ENCODE results near the gene ALPL.
"Not testable (repeated sequence)": the region's sequence is repeated elsewhere in the genome, so short reads cannot be mapped to it uniquely, and the experiment has no call there.

Gene ALPL

GRCh38 chr1:21509351-21510112, at the start of gene ALPL:
Gene ALPL (plus strand): TSS chr1:21509423. CDS start chr1:21554082, 44,659 bp downstream.
- DNase-seq (ENCODE audit: low spot score) = no peak
- TF ChIP-seq CTCF (IDR thresholded peaks at IDR 0.05; ENCODE audit: extremely low read depth, missing control alignments) = no peak

GRCh38 chr1:21465127-21465526, 44.1 kb upstream of the ALPL start:
- DNase-seq (ENCODE audit: low spot score) = not testable (repeated sequence)

DNA sequence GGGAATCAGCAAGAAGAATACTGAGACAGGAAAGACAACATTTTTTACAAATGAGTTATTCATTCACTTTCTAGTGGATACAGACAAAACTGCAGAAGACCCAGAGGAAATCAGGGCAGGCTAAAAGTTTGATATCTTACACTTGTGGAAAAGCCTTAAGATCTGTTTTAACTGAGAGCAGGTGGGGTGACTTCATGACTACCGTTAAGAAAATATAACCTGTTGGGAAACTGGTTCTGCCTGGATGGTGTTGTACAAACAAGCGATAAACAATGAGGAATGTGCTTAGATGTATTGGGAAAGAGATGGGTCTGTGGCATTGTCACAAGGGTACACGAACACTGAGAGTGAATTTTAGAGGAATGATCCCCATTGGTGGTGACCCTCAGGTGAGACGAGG, 41.3 kb upstream of the ALPL start:
- DNase-seq (ENCODE audit: low spot score) = not testable (repeated sequence)

- peak; percentile 43 for TF ChIP-seq CTCF (IDR thresholded peaks at IDR 0.05; ENCODE audit: extremely low read depth, missing control alignments)
- no peak for DNase-seq (ENCODE audit: low spot score)
Measured at GRCh38 chr1:21468599-21468998, 40.6 kb upstream of the ALPL start.

- DNase-seq (ENCODE audit: low spot score) = no peak
- TF ChIP-seq CTCF (IDR thresholded peaks at IDR 0.05; ENCODE audit: extremely low read depth, missing control alignments) = no peak
Measured at GRCh38 chr1:21469581-21469980, 39.6 kb upstream of the ALPL start.

DNA sequence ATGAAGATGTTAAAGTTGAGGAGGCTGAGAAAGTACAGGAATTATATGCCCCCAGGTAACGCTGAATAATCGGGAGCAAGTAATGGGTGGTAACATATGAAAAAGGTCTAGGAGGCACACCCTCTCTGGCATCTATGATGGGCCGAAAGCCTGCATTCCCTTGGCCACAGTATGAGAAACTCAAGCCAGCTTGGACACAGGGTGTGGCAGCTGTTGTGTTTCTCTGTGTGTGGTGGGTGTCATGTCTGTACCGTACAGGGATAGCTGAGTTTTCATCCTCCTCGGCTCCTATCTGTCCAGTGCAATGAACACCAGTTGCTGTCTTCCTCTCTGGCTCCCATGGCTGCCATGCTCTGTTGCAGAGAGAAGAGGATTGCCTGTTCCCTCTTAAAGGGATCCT, 36.4 kb upstream of the ALPL start:
- no peak for DNase-seq (ENCODE audit: low spot score)
- no peak for TF ChIP-seq CTCF (IDR thresholded peaks at IDR 0.05; ENCODE audit: extremely low read depth, missing control alignments)

- no peak for TF ChIP-seq CTCF (IDR thresholded peaks at IDR 0.05; ENCODE audit: extremely low read depth, missing control alignments)
- no peak for DNase-seq (ENCODE audit: low spot score)
Measured at GRCh38 chr1:21478356-21478755, 30.9 kb upstream of the ALPL start.

DNA sequence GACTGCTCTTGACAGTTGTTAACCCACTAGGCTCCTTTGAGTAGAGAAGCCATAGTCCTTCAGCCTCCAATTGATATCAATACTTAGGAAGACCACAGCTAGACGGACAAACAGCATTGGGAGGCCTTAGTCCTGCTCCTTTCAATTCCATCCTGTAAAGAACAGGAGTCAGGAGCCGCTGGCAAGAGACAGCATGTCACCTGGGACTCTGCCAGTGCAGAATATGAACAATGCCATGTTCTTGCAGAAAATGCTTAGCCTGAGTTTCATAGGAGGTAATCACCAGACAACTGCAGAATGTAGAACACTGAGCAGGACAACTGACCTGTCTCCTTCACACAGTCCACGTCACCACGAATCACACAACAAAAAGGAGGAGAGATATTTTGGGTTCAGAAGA, 25.3 kb upstream of the ALPL start:
- not testable (repeated sequence) for DNase-seq (ENCODE audit: low spot score)

- no peak for DNase-seq (ENCODE audit: low spot score)
- TF ChIP-seq CTCF (IDR thresholded peaks at IDR 0.05; ENCODE audit: extremely low read depth, missing control alignments) = no peak
Measured at GRCh38 chr1:21489146-21489545, 20.1 kb upstream of the ALPL start.
